Epithelial cell of umbilical artery (primary cell): ENCODE data around the gene TYROBP. TPM values are rescaled to one million over a fixed set of nuclear protein-coding genes. Genes with fewer than 3 reads are reported as not detected.

Experiments used
- total RNA-seq: library from RNA; depleted of rRNA; stranded (reverse); fragments of >200 nt; gene quantifications from 2 replicates; pipeline ENCODE4 v1.2.3, GENCODE V29; 2014

Gene TYROBP
- total RNA-seq, result not detected in 2 replicates

DNA sequence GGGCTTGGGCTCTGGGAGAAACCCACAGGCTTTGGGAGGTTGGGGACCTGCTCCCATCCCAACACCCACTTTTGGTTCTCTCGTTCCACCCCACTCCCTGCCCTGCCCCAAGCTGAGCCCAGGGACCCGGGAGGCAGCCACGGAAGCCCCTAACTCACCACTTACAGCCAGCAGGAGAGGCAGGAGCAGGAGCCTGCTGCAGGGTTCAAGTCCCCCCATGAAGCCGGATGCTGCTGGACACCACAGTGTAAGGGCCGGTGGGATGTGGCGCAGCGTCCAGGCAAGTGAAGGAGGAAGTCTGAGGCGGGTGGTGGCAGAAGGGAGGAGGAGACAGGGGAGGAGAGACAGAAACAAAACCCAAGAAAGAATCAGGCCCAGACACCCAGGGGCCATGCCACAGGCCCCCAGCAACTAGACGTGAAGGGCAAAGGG lies at the start of gene TYROBP:
Gene TYROBP, minus strand, starts transcription at position 286 of the 432 bp plus-strand sequence. Its CDS starts 67 bp downstream, at position 219.

DNA sequence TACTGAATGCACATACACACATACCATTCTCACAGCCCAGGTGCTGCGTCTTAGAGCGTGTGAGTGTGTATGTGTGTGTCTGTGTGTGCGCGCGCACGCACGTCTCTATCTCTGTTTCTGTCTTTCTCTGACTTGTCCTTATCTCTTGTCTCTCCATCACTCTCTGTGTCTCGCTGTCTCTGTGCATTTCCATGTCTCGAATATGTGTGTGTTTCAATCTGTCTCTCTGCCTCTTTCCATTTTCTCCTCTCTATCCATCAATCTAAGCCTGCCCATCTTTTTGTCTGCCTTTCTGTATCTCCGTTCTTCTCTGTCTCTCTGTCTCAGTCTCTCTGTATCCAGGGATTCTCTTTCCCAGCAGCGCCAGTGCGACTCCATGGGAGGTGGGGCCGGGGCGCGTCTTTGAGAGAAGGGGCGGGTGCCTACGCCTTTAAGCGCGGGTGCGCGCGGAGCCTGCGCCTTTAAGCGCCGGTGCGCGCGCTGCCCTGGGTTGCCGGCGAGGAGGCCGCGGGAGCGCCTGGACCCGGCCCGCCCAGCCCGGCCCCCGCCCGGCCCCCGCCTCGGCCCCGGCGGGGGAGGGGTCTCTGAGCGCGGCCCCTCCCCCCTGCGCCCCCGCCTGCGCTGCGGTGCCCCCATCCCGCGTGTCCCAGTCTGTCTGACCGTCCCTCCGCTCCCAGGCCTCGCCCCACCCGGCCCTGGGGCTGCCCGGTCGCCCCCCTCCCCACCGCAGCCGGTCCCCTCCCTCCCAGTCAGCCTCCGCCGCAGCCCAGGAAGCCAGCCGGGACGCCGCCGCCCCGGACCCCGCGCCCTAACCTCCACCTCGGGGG lies 28.0 kb upstream of the TYROBP start, which contains the start of gene LRFN3:
Gene LRFN3, plus strand, starts transcription at position 464 of the 827 bp plus-strand sequence. CDS start 3,052 bp downstream, outside the sequence.

DNA sequence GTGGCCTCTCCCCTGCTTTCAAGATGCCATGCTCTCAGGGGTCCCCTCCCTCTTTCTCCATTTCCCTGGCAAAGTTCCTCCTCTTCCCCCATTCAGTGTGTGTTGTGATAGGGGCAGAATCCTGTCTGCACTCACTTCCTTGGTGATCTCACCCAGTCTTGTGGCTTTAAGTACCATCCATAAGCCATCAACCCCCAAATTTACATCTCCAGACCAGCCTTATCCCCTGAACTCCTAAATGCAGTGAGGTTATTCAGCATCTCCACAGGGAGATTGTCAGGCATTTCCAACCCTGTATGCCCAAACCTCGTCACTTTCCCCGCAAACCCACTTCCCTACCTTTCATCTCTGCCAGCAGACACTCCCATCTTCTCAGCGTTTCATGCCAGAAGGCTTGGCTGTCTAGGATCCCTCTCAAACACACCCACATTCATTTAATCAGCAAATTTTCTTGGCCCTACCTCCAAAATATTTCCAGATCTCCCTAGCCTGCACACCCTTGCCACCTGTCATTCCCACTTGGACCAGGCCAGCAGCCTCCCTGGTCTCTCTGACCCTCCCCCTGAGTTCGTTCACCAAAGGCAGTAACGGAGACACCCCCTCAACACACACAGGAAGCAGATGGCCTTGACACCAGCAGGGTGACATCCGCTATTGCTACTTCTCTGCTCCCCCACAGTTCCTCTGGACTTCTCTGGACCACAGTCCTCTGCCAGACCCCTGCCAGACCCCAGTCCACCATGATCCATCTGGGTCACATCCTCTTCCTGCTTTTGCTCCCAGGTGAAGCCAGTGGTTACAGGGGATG lies 6.0 kb downstream of the TYROBP start, which contains the start of gene HCST:
Gene HCST, plus strand, starts transcription at position 676 of the 808 bp plus-strand sequence. Its CDS starts 65 bp downstream, at position 741.

DNA sequence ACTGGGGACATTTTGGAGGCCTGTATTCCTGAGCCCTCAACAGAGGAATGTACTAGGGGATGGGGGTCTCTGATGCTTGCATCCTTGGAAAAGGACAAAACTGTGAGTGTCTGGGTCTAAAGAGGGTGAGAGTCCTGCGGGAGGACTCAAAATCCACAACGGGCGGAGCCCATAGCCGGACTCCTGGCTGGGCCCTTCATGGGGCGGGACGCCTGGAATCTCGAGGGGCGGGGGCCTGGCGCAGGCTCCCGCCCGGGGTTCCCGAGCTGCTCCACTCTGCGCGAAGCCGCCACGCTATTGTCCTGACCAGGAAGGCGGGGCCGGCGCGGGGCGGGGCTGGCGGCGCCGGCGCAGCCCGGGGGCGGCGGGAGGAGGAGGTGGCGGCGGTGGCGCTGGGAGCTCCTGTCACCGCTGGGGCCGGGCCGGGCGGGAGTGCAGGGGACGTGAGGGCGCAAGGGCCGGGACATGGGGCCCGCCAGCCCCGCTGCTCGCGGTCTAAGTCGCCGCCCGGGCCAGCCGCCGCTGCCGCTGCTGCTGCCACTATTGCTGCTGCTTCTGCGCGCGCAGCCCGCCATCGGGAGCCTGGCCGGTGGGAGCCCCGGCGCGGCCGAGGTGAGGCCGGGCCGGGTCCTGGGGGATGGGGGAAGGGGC lies 39.8 kb downstream of the TYROBP start, which contains the start of gene APLP1:
Gene APLP1, plus strand, starts transcription at position 403 of the 651 bp plus-strand sequence. Its CDS starts 63 bp downstream, at position 466.

DNA sequence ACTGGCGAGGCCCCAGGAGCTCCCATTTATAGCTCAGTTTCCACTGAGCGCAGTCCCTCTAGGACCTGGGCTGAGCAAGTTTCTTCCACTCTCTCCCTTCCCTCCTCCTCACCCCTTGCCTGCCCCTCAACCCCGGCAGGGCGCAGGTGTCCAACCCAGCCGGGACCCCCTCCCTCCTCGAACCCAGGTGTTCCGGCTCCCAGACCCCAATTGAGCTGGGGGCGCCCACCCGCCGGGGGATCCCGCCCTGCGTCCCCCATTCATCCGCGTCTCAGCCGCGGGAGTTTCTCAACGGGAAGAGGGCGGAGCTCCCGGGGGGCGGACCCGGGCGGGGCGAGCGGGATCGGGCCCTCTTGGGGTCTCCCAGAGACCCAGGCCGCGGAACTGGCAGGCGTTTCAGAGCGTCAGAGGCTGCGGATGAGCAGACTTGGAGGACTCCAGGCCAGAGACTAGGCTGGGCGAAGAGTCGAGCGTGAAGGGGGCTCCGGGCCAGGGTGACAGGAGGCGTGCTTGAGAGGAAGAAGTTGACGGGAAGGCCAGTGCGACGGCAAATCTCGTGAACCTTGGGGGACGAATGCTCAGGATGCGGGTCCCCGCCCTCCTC lies 51.4 kb downstream of the TYROBP start, which contains the start of gene KIRREL2:
Gene KIRREL2, plus strand, starts transcription at position 366 of the 604 bp plus-strand sequence. Its CDS starts 209 bp downstream, at position 575.

Other genes starting within 250 kb of the TYROBP start
- gene UPK1A, start 241.8 kb downstream of the TYROBP start, total RNA-seq, result not detected in 2 replicates
- gene ZBTB32, start 203.7 kb downstream of the TYROBP start, total RNA-seq, result not detected in 2 replicates
- 3.6 and 7.0 TPM in 2 replicates for gene KMT2B, start 190.3 kb downstream of the TYROBP start, total RNA-seq
- 0.91 and 4.2 TPM in 2 replicates for gene IGFLR1, start 165.8 kb downstream of the TYROBP start, total RNA-seq
- 3.9 and 14.0 TPM in 2 replicates for gene U2AF1L4, start 162.9 kb downstream of the TYROBP start, total RNA-seq
- 14.0 and 15.2 TPM in 2 replicates for gene PSENEN, start 162.6 kb downstream of the TYROBP start, total RNA-seq
- 5.2 and 9.0 TPM in 2 replicates for gene LIN37, start 159.7 kb downstream of the TYROBP start, total RNA-seq
- gene HSPB6, start 151.3 kb downstream of the TYROBP start, total RNA-seq, result 0.65 and 3.0 TPM in 2 replicates
- 2.6 and 4.0 TPM in 2 replicates for gene PROSER3, start 150.1 kb downstream of the TYROBP start, total RNA-seq
- gene ARHGAP33, start 132.7 kb downstream of the TYROBP start, total RNA-seq, result 2.6 and 4.0 TPM in 2 replicates
- not detected in 2 replicates for gene PRODH2, start 95.5 kb downstream of the TYROBP start, total RNA-seq
- gene NPHS1, start 55.8 kb downstream of the TYROBP start, total RNA-seq, result not detected in 2 replicates
- gene KIRREL2, start 51.4 kb downstream of the TYROBP start, total RNA-seq, result 0.15 TPM in 1 of 2 replicates, not detected in the other
- 1.2 and 5.5 TPM in 2 replicates for gene APLP1, start 39.7 kb downstream of the TYROBP start, total RNA-seq
- gene NFKBID, start 7.8 kb downstream of the TYROBP start, total RNA-seq, result 1.6 and 17.5 TPM in 2 replicates
- not detected in 2 replicates for gene HCST, start 5.8 kb downstream of the TYROBP start, total RNA-seq
- gene LRFN3, start 28.1 kb upstream of the TYROBP start, total RNA-seq, result 1.3 and 2.4 TPM in 2 replicates
- 10.9 and 18.2 TPM in 2 replicates for gene SDHAF1, start 86.9 kb upstream of the TYROBP start, total RNA-seq
- gene SYNE4, start 100.5 kb upstream of the TYROBP start, total RNA-seq, result not detected in 2 replicates
- gene ALKBH6, start 105.9 kb upstream of the TYROBP start, total RNA-seq, result 12.3 and 22.2 TPM in 2 replicates
- 1.8 and 1.9 TPM in 2 replicates for gene CLIP3, start 124.6 kb upstream of the TYROBP start, total RNA-seq
- gene THAP8, start 146.0 kb upstream of the TYROBP start, total RNA-seq, result 0.65 and 1.2 TPM in 2 replicates
- gene WDR62, start 146.6 kb upstream of the TYROBP start, total RNA-seq, result 4.2 and 7.0 TPM in 2 replicates
- not detected in 2 replicates for gene OVOL3, start 202.8 kb upstream of the TYROBP start, total RNA-seq
- gene POLR2I, start 206.6 kb upstream of the TYROBP start, total RNA-seq, result 73.7 and 126 TPM in 2 replicates
- 215 and 250 TPM in 2 replicates for gene TBCB, start 207.2 kb upstream of the TYROBP start, total RNA-seq
- 183 and 230 TPM in 2 replicates for gene CAPNS1, start 231.8 kb upstream of the TYROBP start, total RNA-seq
- 2.0 and 2.3 TPM in 2 replicates for gene COX7A1, start 244.2 kb upstream of the TYROBP start, total RNA-seq